Activated effector memory CD4-positive, alpha-beta T cell treated with Interleukin-2 at 50 U/mL for 16 hours (primary cell): ENCODE results near the gene JMJD1C.
"Not testable (repeated sequence)": the region's sequence is repeated elsewhere in the genome, so short reads cannot be mapped to it uniquely, and the experiment has no call there.

Source experiments
- DNase-seq: peaks from one replicate; pipeline ENCODE4 v3.0.0-alpha.2; 2020

Gene JMJD1C

DNA sequence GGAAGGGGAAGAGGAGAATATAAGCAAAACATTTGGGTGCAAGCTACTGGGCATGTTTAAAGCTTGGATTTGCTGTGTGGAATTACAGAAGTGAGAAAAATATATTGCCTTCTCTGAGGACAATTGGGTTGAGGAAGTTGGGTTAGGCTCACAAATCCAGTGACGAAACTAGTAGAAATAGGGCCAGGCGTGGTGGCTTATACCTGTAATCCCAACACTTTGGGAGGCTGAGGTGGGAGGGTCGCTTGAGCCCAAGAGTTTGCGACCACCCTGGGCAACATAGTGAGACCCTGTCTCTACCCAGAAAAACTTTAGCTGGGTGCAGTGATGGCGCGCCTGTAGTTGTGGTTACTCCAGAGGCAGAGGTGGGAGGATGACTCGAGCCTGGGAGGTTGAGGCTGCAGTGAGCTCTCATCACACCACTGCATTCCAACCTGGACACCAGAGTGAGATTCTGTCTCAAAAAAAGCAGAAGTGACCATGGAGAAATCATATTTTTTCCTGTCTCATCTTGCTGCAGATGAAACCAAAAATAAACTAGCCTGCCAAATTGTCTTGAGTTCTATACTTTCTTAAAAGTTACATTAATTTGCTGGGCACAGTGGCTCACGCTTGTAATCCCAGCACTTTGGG lies 310.3 kb downstream of the JMJD1C start:
- DNase-seq: no peak

DNA sequence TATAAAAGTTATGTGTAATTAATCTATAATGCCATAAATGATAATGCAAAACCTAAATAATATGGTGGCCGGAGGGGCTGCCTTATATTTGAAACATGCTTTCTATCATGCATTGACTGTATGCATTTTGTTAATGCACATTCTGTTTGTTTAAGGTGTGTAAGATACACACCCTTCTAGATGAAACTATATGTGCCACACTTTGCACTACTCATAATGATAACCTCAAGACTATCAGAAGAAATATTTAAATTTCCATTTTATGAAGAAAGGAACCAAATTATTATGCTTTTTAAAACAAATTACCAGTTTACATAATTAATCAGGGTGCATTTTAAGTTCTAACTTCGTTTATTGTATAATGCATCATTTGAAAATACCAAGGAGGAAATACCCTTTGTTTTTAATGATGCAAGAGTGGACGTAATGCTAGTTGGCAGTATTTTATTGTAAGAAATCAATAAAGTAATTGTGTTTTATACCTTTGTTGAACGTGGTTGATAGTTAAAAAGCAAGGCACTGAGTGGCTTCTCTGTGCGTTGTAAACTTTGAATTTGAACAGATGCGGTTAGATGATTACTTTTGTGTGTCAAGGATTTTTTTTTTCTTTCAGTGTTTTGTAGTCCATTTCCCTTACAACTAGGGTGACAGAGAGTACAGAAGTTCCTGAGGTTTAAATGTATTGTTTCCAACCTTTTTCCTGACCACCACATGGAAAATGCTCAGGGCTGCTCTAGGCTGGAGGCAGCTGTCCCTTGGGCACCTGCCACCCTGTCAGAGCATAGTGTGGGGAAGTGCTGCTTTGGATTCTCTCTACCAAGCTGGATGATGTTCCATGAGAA lies 311.0 kb downstream of the JMJD1C start:
- DNase-seq: no peak

- DNase-seq: not testable (repeated sequence)
Observed at GRCh38 chr10:63153868-63154545, 311.8 kb downstream of the JMJD1C start.

DNA sequence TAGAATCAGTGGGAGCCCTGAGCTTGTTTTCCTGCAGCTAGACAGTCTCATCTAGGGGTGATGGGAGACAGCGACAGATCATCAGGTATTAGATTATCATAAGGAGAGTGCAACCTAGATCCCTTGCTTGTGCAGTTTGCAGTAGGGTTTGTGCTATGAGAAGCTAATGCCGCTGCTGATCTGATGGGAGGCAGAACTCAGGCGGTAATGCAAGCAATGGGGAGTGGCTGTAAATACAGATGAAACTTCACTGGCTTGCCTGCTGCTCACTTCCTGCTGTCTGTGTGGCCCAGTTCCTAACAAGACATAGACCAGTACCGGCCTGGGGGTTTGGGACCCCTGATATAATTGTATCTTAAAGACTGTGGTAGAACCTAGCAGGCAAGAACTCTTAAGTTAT lies 315.0 kb downstream of the JMJD1C start:
- no peak for DNase-seq

GRCh38 chr10:63146503-63146902 lies 319.3 kb downstream of the JMJD1C start:
- no peak for DNase-seq

DNA sequence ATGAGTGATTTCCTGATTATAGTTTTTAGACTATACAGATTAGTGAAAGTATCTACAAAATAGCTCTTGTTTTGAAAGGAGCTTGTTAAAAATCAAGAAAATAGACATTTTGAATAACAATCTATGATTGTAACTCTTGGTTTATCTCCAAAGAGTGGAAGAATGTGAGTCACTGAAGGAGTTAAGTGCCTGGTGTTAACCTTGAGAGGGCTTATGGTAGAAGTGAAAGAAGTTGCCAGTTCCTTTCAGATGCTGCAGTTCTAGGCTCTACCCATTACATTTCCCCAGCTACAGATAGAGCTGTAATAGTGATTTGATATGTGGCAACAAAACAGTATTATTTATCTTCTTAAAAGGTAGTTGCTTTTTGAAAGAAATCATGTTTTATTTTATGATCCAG lies 320.0 kb downstream of the JMJD1C start:
- DNase-seq: no peak

DNA sequence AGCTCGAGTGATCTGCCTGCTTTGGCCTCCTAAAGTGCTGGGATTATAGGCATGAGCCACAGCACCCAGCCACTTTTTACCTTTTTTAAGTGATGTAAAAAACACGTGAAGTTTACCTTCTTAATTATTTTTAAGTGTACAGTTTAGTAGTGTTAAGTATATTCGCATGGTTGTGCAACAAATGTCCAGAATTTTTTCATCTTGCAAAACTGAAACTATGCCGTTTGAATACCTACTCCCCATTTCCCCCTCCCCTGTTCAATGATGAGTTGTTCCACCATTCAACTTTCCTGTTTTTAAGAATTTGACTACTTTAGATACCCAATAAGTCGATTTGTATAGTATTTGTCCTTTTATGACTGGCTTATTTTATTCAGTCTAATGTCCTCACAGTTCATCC lies 321.8 kb downstream of the JMJD1C start:
- DNase-seq: no peak

DNA sequence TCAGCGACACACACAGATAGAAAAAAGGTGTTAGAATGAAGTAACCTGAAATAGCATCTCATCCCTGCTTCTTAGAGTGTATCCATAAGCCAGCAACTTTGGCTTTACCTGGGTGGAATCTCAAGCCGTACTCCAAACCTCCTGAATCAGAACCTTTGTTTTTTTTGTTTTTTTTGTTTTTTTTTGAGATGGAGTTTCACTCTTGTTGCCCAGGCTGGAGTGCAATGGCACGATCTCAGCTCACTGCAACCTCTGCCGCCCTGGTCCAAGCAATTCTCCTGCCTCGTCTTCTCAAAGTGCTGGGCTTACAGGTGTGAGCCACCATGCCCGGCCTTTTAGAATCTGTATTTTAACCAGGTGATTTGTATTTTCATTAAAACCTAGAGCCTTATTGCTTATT lies 323.6 kb downstream of the JMJD1C start:
- DNase-seq: no peak

- DNase-seq: no peak
Observed at GRCh38 chr10:63140077-63140476, 325.7 kb downstream of the JMJD1C start.

DNA sequence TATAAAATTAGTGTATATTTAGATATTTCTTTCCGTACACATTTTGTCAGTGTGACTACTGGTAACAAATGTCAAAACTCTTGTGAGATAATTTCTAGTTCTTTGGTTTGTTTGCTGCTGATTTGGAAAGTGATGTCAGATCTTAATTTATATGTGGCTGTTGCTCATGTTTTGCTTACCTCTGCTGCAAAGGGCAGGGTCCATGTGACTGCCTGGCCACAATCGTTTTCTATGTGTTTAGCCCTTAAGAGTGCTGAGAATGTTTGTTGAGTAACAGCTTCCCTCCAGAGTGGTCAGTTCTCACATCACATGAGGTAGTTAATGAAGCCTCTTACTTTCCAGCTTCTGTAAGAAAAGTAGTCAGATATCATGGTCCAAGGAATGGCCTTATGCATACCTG lies 328.5 kb downstream of the JMJD1C start:
- no peak for DNase-seq

GRCh38 chr10:63133821-63134557 lies 331.8 kb downstream of the JMJD1C start:
- DNase-seq: no peak

GRCh38 chr10:63133056-63133820 lies 332.5 kb downstream of the JMJD1C start, which contains the start of gene NRBF2:
Gene NRBF2 (plus strand): TSS chr10:63133328. CDS start chr10:63133471, 143 bp downstream.
- peak; percentile 96 for DNase-seq

- no peak for DNase-seq
Observed at GRCh38 chr10:63132651-63133055, 333.1 kb downstream of the JMJD1C start.

DNA sequence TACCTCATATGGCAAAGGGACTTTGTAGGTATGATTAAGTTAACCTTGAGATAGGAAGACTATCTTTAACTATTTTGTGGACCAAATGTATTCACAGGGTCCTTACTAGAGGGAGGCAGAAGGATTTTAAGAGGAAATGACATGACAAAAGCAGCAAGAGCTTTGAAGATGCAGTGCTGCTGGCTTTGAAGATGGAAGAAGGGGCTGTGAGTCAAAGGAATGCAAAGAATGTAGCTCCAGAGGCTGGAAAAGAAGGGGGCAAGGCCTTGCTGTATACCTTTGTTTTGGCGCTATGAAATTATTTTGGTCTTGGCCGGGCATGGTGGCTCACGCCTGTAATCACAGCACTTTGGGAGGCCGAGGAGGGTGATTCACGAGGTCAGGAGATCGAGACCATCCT lies 335.9 kb downstream of the JMJD1C start:
- DNase-seq: no peak

DNA sequence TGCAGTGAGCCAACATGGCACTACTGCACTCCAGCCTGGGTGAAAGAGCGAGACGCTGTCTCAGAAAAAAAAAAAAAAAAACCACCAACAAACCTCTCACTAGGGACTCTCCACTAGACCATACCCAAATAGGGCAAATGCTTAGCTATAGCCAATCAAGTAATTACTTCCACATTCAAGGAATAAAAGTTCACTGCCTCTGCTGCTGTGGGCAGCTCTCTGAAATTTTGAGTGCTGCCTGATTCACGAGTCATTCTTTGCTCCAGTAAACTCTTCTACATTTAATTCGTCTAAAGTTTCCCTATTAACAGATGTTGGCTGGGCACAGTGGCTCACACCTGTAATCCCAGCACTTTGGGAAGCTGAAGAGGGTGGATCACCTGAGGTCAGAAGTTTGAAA lies 337.3 kb downstream of the JMJD1C start:
- DNase-seq: no peak

GRCh38 chr10:63125459-63125858 lies 340.3 kb downstream of the JMJD1C start:
- DNase-seq: no peak

- no peak for DNase-seq
Observed at GRCh38 chr10:63123727-63124362, 341.9 kb downstream of the JMJD1C start.

DNA sequence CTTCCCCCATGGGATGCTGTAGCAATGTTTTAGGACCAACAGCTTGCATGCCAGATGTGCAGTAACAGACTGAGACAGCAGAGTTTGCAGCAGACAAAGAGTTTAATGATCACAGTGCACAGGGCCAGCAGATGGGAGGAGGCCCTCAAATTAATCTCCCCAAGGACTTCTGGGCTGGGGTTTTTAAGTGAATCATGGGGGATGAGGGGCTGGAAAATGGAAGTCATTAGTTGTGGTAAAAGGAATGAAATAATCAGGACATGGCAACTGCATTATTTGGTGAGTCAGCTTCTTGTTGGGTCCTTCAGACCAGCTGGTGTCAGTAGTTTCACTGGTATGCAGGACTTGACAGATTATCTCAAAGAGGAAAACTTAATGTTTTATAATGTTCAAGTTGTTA lies 345.2 kb downstream of the JMJD1C start:
- DNase-seq: no peak

DNA sequence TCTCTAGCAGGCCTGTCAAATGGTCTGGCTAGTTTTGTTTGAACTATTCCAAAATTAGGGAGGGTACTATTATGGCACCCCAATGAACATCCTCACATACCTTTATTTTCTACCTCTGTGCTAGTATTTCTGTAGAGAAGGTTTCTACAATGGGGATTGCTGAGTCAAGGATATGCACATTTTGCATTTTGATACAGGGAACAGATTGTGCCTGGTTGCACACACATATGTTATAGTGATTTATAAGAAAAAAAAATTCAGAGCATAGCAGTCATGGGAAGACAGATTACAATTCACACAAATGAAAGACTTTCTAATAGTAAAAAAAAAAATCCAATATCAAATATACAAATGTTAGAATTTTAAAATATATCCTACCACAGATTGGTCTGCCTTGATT lies 346.7 kb downstream of the JMJD1C start:
- no peak for DNase-seq
